Measurements from ENCODE around the gene GNAI3.

GRCh38 chr1:109535481-109535880, 12.9 kb upstream of the GNAI3 start:
- no peak for TF ChIP-seq EZH2 (IDR thresholded peaks at IDR 0.05; ENCODE audit: low read length, unreplicated experiment)
- TF ChIP-seq, protein P1, sequence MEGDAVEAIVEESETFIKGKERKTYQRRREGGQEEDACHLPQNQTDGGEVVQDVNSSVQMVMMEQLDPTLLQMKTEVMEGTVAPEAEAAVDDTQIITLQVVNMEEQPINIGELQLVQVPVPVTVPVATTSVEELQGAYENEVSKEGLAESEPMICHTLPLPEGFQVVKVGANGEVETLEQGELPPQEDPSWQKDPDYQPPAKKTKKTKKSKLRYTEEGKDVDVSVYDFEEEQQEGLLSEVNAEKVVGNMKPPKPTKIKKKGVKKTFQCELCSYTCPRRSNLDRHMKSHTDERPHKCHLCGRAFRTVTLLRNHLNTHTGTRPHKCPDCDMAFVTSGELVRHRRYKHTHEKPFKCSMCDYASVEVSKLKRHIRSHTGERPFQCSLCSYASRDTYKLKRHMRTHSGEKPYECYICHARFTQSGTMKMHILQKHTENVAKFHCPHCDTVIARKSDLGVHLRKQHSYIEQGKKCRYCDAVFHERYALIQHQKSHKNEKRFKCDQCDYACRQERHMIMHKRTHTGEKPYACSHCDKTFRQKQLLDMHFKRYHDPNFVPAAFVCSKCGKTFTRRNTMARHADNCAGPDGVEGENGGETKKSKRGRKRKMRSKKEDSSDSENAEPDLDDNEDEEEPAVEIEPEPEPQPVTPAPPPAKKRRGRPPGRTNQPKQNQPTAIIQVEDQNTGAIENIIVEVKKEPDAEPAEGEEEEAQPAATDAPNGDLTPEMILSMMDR (conservative IDR thresholded peaks at IDR 0.05; ENCODE audit: low read depth, low read length) = no peak

Measured in PC-3 (cell line).